HG02943 (cell line): ENCODE data around the gene NIN.

ENCODE experiments used
- ATAC-seq: cut with Tn5 transposase; IDR thresholded peaks from one replicate; pipeline ENCODE4 v1.9.1; 2021; ENCODE audit warnings: mild to moderate bottlenecking, low read depth, moderate library complexity; ENCODE audit not compliant: unreplicated experiment

Gene NIN

DNA sequence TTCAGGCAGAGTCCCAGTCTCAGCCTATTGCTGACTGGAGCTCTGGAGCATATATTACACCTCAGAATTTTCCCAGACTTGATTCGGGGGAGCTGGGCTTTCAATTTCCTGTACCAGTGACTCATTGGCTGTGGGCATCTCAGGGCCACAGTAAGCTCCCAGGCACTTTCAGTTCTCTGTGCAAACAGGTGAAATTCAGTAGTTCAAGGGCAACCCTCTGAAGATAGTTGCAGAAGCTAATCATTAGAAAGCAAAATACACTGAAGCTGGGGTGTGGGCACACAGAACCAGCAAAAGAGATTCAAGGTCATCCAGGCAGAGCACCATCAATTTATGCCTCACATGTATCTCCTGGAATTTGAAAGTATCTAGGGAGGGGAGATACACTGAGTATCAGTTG, 8.1 kb upstream of the NIN start:
- ATAC-seq: peak; percentile 54

DNA sequence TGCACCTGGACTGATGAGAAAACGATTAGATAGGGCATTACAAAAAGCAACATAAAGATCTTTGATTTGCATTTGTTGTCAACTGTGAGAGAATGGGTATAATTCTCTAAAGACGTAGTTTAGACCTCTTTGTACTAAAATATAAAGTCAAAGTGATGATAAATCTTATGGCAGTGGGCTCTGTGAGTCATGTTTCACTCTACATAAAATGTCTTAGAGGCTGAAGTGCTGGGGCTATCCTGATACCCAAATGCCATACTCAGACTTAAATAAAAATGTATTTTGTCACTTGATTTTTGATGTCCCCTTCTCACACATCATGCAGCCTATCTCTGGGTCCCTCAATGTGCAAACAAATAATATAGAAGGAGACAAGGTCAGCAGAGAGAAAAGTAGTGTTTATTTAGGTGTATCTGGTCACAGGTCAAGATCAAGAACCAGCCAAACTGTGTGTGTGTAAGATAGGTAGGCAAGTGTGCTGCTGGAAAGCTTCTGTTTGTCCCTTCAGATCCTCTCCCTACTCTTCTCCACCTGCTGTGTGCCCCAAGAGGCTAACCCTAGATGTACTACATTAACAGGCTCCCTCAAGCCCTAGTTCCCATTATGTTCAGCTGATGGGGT, 7.0 kb upstream of the NIN start:
- ATAC-seq: no peak

DNA sequence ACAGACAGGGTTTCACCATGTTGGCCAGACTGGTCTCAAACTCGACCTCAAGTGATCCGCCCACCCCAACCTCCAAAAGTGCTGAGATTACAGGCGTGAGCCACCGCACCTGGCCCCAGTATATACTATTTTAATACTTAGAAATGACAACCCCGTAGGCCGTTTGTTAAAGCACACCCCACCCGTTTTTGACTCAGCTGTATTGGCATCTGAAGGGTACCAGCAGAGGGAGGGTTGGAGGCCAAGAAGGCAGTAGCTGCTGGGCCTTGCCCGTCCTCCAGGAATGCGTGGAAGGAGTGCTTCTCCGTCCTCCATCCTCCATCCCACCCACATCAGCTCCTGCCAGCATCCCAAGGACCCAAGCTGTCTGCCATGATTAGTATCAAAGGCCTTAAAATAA, 6.3 kb upstream of the NIN start:
- no peak for ATAC-seq

DNA sequence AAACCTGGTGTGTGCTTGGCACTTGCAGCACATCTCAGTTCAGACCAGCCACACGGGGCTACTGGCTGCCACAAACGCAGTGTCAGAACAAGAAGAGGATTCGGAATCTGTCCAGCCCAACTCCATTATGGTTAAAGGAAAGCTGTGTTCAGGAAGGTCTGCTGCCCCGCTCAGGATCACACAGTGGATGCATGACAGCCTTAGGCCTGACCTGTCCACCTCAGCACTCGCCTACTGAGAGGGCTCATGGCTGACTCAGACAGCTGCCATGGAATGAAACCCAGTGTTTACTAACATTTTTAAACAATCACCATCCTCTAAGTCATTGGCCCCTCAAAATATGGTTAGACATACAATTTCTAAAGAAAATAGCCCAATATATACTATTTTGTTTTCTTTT, 5.6 kb upstream of the NIN start:
- no peak for ATAC-seq

DNA sequence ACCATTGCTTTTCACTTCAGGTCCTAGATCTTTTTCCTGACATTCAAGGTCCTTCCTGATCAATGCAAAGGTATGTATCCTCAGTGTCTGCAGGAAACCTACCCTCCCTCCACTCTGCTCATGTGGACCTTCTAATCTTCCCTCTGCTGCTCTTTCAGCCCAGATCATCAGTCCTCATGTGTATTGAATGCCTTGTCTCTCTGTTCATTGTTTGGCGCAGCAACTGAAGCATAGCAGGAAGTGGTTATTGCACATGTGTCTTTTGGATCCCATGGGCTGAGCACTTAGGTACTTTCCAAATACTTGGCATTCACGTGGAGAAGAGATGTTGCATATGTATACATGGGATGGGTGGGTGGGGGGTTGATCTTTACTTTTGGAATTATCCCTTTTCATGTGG, 4.3 kb upstream of the NIN start:
- no peak for ATAC-seq

DNA sequence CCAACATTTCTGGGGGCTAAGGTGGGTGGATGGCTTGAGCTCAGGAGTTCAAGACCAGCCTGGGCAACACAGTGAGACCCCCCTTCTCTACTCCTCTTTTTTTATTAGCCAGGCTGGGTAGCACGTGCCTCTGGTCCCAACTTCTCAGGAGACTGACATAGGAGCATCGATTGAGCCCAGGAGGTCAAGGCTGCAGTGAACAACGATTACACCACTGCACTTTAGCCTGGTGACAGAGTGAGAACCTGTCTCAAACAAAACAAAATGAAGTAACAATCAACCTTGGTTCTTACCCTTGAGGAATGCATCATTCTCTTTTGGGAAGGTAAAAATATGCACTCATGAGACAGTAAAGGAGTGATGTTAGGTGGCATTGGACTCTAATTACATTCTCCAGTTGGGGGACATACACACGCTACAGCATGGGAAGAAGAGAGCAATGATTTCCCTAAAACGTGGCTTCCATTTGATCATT, 3.9 kb upstream of the NIN start:
- no peak for ATAC-seq

DNA sequence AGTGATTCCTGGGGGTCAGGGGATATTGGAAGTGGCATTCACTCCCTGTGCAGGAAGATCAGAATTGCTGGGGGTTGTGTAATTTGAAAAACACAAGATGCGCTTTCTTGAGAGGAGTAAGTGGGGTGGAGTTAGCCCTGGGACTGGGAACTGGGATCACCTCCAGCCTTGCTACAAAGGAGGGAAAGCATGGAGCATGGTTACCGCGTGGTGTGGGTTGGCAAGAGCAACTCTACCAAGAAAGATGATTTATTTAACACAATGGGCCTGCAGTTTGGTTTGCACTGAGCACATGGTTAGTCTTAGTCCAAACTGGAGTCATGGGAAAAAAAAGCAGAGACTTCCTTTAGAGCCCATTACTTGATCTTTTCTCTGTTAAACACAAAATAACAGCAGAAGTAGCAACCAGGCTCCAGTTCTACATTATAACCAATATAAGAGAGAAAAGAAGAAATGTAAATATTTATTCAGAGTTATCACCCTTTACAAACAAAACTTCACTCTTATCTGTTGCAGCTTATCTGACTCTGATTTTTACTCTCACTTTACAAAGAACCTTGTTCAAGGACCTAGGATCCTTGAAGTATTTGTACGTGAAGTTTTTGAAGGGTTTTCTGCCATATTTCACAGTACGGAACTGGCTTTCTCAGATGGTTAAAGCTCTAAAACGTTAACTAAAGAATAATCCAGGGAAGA, 2.1 kb upstream of the NIN start:
- no peak for ATAC-seq

DNA sequence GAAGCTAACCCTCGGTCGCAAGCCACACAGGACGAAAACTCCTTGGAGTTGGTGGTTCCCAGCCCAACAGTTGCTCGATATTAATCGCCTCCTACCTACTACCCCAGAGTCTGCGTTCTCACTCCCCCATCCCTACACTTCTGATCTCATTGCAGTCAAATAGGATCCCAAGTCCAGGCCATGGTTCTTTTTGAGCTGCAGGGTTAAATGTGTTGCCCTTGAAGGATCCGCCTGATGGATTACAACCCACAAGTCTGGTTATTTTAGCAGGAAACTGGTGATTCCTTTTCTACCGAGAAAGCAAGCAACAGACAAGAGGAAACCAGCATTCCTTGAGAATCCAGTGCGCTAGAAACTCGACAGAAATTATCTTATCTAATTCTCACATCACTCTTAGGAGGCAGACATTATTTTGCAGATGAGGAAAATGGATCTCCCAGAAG, 785 bp upstream of the NIN start:
- no peak for ATAC-seq

DNA sequence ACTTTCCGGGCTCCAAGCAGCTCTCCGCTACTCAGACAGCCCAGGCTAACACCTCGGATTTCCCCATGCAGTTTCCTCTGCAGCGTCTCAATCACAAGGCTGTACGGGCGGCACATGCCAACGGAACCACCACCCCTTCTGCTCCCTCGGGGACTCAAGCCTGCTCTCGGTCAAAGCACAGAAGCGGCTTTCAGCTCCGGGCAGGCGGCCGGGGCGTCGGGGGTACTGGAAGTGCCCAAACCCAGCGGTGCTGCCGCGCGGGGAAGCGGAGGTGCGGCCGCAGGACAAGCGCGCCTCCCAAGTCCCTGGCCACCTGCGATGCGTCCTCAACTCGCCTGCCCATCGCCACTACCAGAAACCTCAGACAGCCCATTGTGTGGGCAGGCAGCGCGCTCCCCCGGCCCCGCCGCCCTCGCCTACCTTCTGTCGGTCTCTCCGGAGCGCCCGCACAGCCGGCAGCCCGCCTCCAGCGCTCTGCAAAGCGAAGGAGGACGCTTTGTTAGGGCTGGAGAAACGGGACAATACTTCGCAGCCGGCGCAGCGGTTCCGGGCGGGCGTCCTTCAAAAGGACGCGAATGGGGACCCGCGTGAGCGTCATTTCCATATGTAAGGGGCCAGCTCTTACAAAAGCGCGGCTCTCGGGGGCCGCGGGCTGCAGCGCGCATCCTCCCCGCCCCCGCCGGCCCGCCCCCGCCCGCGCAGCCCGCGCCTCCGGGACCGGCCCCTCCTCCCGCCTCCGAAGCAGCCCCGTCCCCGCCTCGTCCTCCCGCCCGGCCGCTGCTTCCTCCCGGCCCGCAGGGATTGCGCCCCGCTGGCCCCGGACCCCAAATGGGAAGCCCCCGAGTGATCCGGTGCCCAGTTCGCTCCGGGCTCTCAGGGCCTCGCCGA, 674 bp downstream of the NIN start:
- ATAC-seq: peak; percentile 39

DNA sequence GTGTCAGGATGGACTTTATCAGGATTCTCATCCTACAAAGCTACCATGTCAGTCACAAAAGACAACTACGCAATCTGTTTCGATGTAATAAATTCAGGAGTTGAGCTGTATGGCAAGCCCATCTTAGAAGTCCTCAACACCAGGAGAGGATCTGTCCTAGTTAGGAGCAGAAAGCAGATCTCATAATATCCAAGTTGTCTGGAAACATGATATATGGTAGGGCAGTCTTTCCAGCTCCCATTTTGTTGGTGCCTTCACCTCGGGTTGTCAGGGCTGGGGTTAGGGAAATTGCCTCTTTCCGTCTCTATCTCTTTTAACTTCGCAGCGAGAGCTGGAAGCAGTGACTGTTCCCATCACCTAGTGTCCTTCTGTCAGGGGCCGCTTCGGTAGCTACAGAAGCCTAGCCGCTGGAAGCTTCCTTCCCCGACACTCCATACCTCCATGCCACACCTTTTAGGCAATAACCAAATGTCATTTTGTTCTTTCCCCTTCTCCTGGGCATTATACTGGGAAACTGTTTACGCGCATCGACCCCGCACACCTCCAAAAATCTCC, 1.4 kb downstream of the NIN start:
- ATAC-seq: no peak

DNA sequence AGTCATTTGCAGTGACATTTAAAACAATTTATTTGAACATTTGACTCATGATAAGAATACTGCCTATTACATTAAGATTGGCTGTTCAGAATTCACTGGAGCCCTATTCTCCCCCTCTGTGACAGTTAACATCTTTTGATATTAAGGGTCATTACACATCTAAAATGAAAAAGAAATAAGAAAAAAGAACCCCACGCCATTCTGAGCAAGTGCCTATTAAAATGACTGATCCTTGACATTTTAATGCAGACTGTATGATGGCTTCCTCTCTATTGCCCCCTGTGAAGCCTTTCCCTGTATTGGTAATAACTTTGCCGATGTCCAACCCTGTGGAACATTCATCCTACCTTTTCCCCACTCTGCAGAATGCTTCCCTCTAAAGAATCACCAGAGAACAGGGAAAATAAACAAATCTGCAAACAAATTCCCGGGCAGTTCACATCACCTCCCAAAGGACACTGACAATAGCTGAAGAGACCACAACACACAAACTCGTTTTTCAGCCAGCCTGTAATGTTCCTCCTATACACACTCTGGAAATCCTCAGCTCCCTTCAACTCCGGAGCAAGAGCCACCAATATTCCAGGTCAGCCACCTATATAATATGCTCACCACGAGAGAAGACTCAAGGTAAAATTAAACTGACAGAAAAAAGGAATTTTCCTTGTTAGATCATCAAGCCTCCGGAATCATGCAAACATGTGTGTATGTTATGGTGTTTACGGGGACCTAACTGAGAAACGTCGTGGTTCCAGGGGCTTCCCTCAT, 2.1 kb downstream of the NIN start:
- no peak for ATAC-seq

DNA sequence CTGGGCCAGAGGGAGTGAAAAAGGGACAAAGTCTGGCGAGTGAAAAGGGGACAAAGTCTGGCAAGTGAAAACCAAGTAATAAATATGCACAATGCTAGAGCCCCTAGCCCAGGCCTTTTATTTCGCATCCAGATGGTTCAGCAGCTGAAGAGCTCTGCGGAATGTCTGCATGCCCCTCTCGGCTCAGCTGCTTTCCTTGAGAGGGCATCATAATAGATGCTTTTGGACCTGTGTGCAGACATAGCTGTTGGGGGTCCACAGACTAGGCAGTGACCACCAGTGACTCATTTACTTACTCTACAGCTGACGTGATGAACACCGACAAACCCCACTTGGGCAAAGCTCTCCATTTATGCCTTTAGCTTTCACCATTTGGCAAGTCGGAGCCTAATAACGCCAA, 4.3 kb downstream of the NIN start:
- no peak for ATAC-seq

DNA sequence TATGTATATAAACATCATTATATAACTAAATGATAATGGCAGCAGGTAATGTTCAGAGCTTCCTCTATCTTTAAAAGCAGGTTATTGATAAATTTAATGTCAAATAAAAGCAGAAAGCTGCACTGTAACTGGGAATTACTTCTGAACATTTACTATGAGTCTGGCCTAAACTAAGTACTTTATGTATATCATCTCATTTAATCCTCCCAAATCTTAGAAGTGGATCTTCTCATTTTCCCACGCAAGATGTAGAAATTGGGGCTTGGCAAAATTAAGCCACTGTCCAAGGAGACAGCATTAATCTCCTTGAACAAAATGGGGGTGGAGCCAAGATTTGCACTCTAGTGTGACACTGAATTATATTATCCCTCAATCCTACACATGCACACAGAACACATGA, 5.7 kb downstream of the NIN start:
- no peak for ATAC-seq

DNA sequence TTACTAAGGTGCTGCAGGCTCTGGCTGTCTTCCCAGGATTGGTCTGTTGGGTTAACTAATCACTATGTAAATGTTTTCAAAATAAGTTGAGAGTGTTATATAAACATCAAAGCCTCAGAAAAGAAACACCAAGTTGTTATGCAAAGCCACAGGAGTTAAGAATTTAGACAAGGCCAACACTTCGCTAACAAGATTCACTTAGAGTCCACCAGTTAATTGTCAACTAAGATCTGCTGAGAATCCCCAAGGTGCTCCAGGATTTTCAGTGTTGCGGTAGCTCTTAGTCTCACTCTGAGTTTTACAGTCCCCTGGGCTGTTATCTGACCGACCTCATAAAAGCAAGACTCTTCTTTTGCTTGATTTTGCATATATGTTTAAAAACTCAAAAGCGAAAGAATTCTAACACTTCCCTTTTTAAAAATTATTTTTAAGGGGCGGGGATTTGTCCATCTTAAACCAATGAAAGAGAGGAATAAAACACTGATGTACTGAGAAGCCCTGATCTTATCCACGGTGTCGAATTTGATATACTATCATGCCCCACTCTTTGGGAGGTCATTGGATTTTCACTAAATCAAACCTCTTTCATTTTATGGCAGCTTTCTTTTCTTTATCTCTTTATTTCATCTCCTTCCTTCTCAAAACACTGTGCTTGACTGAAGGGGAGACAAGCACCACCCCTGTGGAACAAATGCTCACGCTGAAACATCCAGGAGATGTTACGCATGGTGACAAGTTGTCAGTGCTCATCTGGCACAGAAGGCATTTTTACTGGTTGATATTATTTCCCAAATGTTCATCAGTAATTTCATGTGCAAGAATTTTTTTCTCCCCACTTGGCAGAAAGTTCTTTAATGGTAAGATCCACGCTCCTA, 7.0 kb downstream of the NIN start:
- ATAC-seq: peak; percentile 74

DNA sequence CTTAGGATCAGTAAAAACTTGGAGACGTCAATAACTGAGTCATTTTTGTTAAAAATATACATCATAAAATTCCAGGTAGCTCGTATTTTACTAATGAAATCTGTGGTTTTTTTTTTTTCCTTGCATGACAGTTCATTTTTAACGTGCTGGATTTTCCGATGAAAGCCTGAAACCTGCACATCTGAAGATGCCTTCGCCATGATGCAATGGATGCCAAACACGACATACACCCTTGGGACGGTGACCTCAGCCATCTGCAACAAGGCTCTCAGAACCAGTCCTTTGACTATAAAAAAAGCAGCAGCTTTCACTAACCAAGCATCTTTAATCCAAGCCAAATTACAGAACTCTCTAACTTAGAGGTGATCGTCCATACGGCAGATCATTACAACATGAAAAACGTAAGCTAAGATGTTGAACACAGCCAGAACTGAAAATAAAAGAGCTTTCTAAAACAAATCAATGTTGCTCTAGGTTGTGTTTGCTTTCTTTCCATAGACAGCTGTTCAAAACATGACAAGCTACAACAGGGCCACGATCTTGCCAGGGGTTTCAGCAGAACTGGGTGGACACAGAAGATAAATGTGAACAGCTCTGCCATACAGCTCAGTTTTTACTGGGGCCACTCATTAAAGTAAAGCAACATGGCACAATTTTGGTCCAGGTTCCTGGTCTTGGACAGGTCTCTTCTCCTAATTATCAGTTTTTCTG, 7.8 kb downstream of the NIN start:
- peak; percentile 34 for ATAC-seq

DNA sequence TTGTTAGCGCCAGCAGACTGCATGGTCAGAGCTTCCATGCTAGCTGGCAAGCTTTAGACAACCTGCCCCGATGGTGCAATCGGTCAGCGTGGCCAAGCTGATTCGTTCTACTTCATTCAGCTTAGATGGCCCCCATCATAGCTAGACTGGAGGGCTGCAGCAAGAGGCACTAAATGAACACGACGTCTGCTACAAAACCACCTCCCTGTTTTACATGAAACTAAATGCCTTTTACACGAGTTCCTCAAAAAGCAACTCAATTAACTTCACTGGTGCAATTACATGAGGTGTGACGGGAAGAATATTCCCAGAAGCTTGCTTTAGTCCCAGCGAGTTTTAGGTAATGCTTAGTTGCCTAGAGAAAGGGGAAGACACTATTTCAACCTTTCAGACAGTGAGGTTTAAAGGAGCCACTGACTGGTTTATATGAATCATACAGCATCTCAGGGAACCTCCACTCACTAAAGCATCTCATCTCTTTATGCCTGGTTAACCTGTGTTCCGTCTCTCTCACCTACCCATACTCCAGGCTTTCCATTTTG, 8.4 kb downstream of the NIN start:
- ATAC-seq: no peak

DNA sequence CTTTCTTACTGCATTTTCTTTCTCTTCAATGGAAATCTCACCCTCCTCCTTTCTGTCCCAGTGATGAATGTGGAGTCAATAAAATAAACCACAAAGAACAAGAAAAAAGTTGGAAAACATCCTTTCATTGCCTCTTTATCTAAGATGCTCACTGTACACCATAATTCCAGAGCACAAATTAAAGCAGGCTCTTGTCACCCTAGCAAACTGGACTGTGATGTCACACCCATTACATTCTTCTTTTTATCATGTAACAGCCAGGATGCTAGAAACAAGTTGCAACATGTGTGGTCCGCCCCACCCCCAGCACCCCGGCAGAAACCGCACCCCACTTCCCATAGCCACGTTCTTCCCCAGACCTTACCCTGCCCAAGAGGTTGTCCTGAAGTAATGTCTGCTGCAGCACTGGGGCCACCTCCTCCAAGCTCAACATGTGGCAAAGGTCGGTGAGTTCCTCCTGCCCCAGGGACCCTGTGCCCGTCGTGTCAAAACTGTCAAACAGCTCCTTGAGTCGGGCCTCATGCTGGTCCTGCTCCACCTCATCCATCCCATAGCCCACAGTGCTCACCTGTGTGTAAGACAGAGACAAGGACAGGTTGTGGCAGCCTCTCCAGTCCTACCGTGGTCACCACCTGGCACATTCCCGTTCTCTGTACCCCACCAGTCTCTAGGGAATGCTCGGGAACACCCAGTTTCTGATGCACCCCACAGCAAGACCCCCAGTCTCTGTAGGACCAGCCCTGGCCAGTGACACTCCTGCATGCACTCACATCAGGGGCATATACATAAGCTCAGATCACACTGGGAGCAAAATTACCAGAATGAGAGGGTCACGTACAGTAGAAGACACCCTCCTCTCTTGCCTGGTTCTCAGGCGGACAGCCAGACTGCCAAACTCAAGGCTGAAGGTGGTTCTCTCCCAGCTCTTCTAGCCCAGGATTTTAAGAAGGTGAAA, 9.2 kb downstream of the NIN start:
- ATAC-seq: no peak
